H1 (cell line): ENCODE data around the gene RNASE2. TPM values are rescaled to one million over a fixed set of nuclear protein-coding genes. Genes with fewer than 3 reads are reported as not detected.

Experiments used
- CTCF ChIA-PET: fragments of 300-600 bp; sonication (Branson Sonifier 250); formaldehyde crosslinking; loops from one replicate; lab custom pipeline; 2021; ENCODE audit not compliant: partially characterized antibody; lab: Charles Lee
- POLR2A ChIA-PET: fragments of 300-600 bp; sonication (Branson Sonifier 250); formaldehyde crosslinking; loops from one replicate; lab custom pipeline; 2021; ENCODE audit warnings: inconsistent platforms; ENCODE audit not compliant: partially characterized antibody; lab: Charles Lee
- DNase-seq, 2 experiments: peaks; one replicate each; pipeline versions ENCODE4 v3.0.0 to v3.0.0-alpha.2; 2010 to 2022; ENCODE audit warnings: low spot score in 2 of 2, low read depth in 1 of 2, mixed read lengths in 1 of 2
- FAIRE-seq: peaks from 2 replicates; lab custom pipeline; 2011; peaks lifted over from hg19 to GRCh38; lab: Jason Lieb, UNC
- H2AFZ ChIP-seq: 2 replicates; pipeline ENCODE4 v1.8.1; 2012; ENCODE audit warnings: low read length, inconsistent platforms
- H2AK5ac ChIP-seq: 2 replicates; pipeline ENCODE4 v1.6.1; 2013; ENCODE audit warnings: low read depth, low read length
- H2BK120ac ChIP-seq: replicated peaks from 2 replicates; pipeline ENCODE3; 2013; ENCODE audit warnings: low read depth, low read length, inconsistent platforms
- H2BK12ac ChIP-seq: 2 replicates; pipeline ENCODE4 v1.6.1; 2013; ENCODE audit warnings: low read depth, low read length
- H2BK15ac ChIP-seq: 2 replicates; pipeline ENCODE4 v1.6.1; 2013; ENCODE audit warnings: low read length
- H2BK20ac ChIP-seq: 2 replicates; pipeline ENCODE4 v1.6.1; 2013; ENCODE audit warnings: low read length
- H2BK5ac ChIP-seq: 2 replicates; pipeline ENCODE4 v1.6.1; 2013; ENCODE audit warnings: low read depth, low read length
- H3K14ac ChIP-seq: 2 replicates; pipeline ENCODE4 v1.6.1; 2013; ENCODE audit warnings: inconsistent platforms; ENCODE audit not compliant: insufficient read length
- H3K18ac ChIP-seq: 2 replicates; pipeline ENCODE4 v1.6.1; 2013; ENCODE audit warnings: low read length; ENCODE audit errors: extremely low read depth
- H3K23ac ChIP-seq: 2 replicates; pipeline ENCODE4 v1.6.1; 2013; ENCODE audit warnings: inconsistent platforms; ENCODE audit not compliant: insufficient read length
- H3K23me2 ChIP-seq: 2 replicates; pipeline ENCODE4 v1.6.1; 2013; ENCODE audit warnings: low read depth, low read length
- H3K27ac ChIP-seq: 2 replicates; pipeline ENCODE4 v1.6.1; 2011; ENCODE audit warnings: low read depth, low read length, inconsistent platforms
- H3K27me3 ChIP-seq, 4 experiments: replicated peaks in 1 of 4; 1 replicate in 1 of 4; 2 replicates in 3 of 4; pipeline versions ENCODE4 v1.6.1 to v1.8.1; 2011 to 2013; ENCODE audit warnings: low read length in 3 of 4, mild to moderate bottlenecking in 3 of 4, inconsistent platforms in 2 of 4, mixed read lengths in 2 of 4, moderate library complexity in 1 of 4; ENCODE audit not compliant: control insufficient read depth in 3 of 4, insufficient read depth in 3 of 4; ENCODE audit errors: extremely low read depth in 1 of 4
- H3K36me3 ChIP-seq, 4 experiments: 2 replicates each; pipeline versions ENCODE4 v1.6.1 to v1.8.1; 2011 to 2013; ENCODE audit warnings: mild to moderate bottlenecking in 4 of 4, low read length in 3 of 4, moderate library complexity in 2 of 4, control low read depth in 1 of 4, inconsistent platforms in 1 of 4; ENCODE audit not compliant: insufficient read depth in 4 of 4, control insufficient read depth in 2 of 4
- H3K4ac ChIP-seq: replicated peaks from 2 replicates; pipeline ENCODE3; 2013; ENCODE audit warnings: low read length, low read depth, mixed read lengths, inconsistent platforms; ENCODE audit not compliant: insufficient read length
- H3K4me1 ChIP-seq, 4 experiments: replicated peaks in 1 of 4; 1 replicate in 1 of 4; 2 replicates in 3 of 4; pipeline versions ENCODE4 v1.6.1 to v1.8.1; 2011 to 2013; ENCODE audit warnings: low read length in 3 of 4, inconsistent platforms in 2 of 4, mixed read lengths in 1 of 4; ENCODE audit not compliant: insufficient read depth in 4 of 4, control insufficient read depth in 3 of 4
- H3K4me2 ChIP-seq, 2 experiments: 2 replicates each; pipeline versions ENCODE4 v1.6.1 to v1.8.1; 2011 to 2013; ENCODE audit warnings: low read depth in 2 of 2, low read length in 2 of 2, control low read depth in 1 of 2, inconsistent platforms in 1 of 2, mild to moderate bottlenecking in 1 of 2; ENCODE audit not compliant: insufficient read depth in 1 of 2
- H3K4me3 ChIP-seq, 4 experiments: fragments of 200-600, 300-600 bp in 1 of 4; sonication (generic), shearing (Covaris generic), sonication (Bioruptor Twin) in 1 of 4; 2 replicates each; pipeline versions ENCODE4 v1.5.1 to v1.8.1; 2011 to 2016; ENCODE audit warnings: low read length in 4 of 4, low read depth in 3 of 4, control low read depth in 2 of 4, inconsistent platforms in 2 of 4, mild to moderate bottlenecking in 2 of 4, mixed read lengths in 1 of 4, moderate library complexity in 1 of 4; ENCODE audit not compliant: insufficient read depth in 2 of 4; ENCODE audit errors: extremely low read depth in 1 of 4
- H3K56ac ChIP-seq: replicated peaks from 2 replicates; pipeline ENCODE3; 2013; ENCODE audit warnings: low read depth, mild to moderate bottlenecking, mixed read lengths, low read length, inconsistent platforms; ENCODE audit not compliant: insufficient read length
- H3K79me1 ChIP-seq: 2 replicates; pipeline ENCODE4 v1.6.1; 2013; ENCODE audit warnings: low read depth, low read length, control low read depth
- H3K79me2 ChIP-seq, 2 experiments: 2 replicates each; pipeline versions ENCODE4 v1.6.1 to v1.8.1; 2012 to 2013; ENCODE audit warnings: low read length in 2 of 2, mild to moderate bottlenecking in 2 of 2, inconsistent platforms in 1 of 2; ENCODE audit not compliant: insufficient read depth in 2 of 2, control insufficient read depth in 1 of 2
- H3K9ac ChIP-seq, 4 experiments: replicated peaks in 1 of 4; 1 replicate in 1 of 4; 2 replicates in 3 of 4; pipeline versions ENCODE4 v1.6.1 to v1.8.1; 2011 to 2013; ENCODE audit warnings: low read depth in 3 of 4, low read length in 3 of 4, control low read depth in 2 of 4, mild to moderate bottlenecking in 2 of 4, moderate library complexity in 2 of 4, inconsistent platforms in 1 of 4; ENCODE audit errors: extremely low read depth in 1 of 4
- H3K9me3 ChIP-seq, 2 experiments: 2 replicates each; pipeline versions ENCODE4 v1.6.1 to v1.8.1; 2012 to 2013; ENCODE audit warnings: mild to moderate bottlenecking in 2 of 2, moderate library complexity in 2 of 2, control low read depth in 1 of 2, inconsistent platforms in 1 of 2, low read depth in 1 of 2, low read length in 1 of 2, mixed read lengths in 1 of 2; ENCODE audit not compliant: insufficient read depth in 2 of 2
- H4K20me1 ChIP-seq, 2 experiments: replicated peaks in 1 of 2; 2 replicates each; pipeline versions ENCODE3 to v1.8.1; 2011 to 2013; ENCODE audit warnings: inconsistent platforms in 2 of 2, low read length in 2 of 2, mild to moderate bottlenecking in 1 of 2; ENCODE audit not compliant: insufficient read depth in 2 of 2, control insufficient read depth in 1 of 2
- H4K5ac ChIP-seq: 2 replicates; pipeline ENCODE4 v1.6.1; 2013; ENCODE audit warnings: low read length, low read depth, mixed read lengths, inconsistent platforms; ENCODE audit not compliant: insufficient read length
- H4K8ac ChIP-seq: 2 replicates; pipeline ENCODE4 v1.8.0; 2013; ENCODE audit warnings: mild to moderate bottlenecking, moderate library complexity, low read length, inconsistent platforms; ENCODE audit not compliant: insufficient read depth; ENCODE audit errors: extremely low read depth
- H4K91ac ChIP-seq: replicated peaks from 2 replicates; pipeline ENCODE3; 2013; ENCODE audit warnings: low read length, mixed read lengths, inconsistent platforms; ENCODE audit not compliant: insufficient read length
- ASH2L ChIP-seq: fragments of 200-600, 300-600 bp; sonication (generic); IDR thresholded peaks from one replicate; pipeline ENCODE4 v1.7.1; 2017; ENCODE audit warnings: low read length
- CBX5 ChIP-seq: fragments of 300-800, 300-1000 bp; sonication (generic); IDR thresholded peaks from 2 replicates; pipeline ENCODE4 v1.7.1; 2016; ENCODE audit warnings: antibody characterized with exemption, low read length, low read depth
- CEBPB ChIP-seq: IDR thresholded peaks from 2 replicates; pipeline ENCODE4 v1.6.1; 2012; ENCODE audit warnings: low read depth, low read length
- whole genome bisulfite sequencing, 2 experiments: shearing (Covaris generic) in 1 of 2; methylation state at CpG; one replicate each; pipeline versions ENCODE4 v1.1.6 to v1.1.7; 2013 to 2015; ENCODE audit warnings: low lambda C conversion rate in 2 of 2, mixed read lengths in 2 of 2, inconsistent platforms in 1 of 2, low coverage in 1 of 2, missing lambda C conversion rate in 1 of 2; ENCODE audit not compliant: insufficient replicate concordance in 2 of 2, insufficient coverage in 1 of 2, insufficient read length in 1 of 2; ENCODE audit errors: extremely low coverage in 1 of 2, missing lambda C conversion rate in 1 of 2; 5-methylcytosine and 5-hydroxymethylcytosine counted together
- polyA plus RNA-seq, 7 experiments: library from polyadenylated mRNA; depleted of rRNA in 3 of 7; stranded (reverse) in 5 of 7; unstranded in 2 of 7; fragments of >200 nt in 5 of 7; fragments of 200-250 nt in 2 of 7; gene quantifications; 1 replicate in 5 of 7; 2 replicates in 1 of 7; 4 replicates in 1 of 7; pipeline versions ENCODE4 v1.2.1 to v1.2.3, GENCODE V29; 2011 to 2013; ENCODE audit warnings: missing spikeins in 2 of 7, mixed read lengths in 2 of 7
- total RNA-seq: library from RNA; stranded (reverse); fragmentation: NEBNext Ultra II Directional; extraction: Animal tissue kit (Norgen Biotek cat#: 25700); gene quantifications from 2 replicates; pipeline ENCODE4 v1.2.1, GENCODE V29; 2021

The RNASE2 gene
- total and polyA plus RNA-seq, 2 of the 8 experiments (the other 6 are each of a cell fraction or from before 2014, with no cell fraction given) = not detected

GRCh38 chr14:20986811-20987210 lies 31.5 kb downstream of the RNASE2 start:
- DNase-seq (no peak), FAIRE-seq (no peak)
- no peak overlapping the region for H3K4ac ChIP-seq
- H3K79me1 ChIP-seq = no peaks in the 10 kb centered on the region
- peaks cover 4% of the 10 kb centered on the region; the same call in 1 of the 2 replicates for H3K23me2 ChIP-seq
- no peak overlapping the region for H2BK20ac ChIP-seq
- no peaks in the 10 kb centered on the region; a peak in 1 of 7 replicates for H3K27me3 ChIP-seq
- H2AFZ ChIP-seq = no peak overlapping the region
- peaks cover 2 to 4% (median 4%) of the 10 kb centered on the region in 4 experiments; a peak in 3 of 7 replicates for H3K4me1 ChIP-seq
- H4K91ac ChIP-seq = no peak overlapping the region
- peaks cover 0 to under 1% (median 0%) of the 10 kb centered on the region in 4 experiments; a peak in 2 of 8 replicates for H3K36me3 ChIP-seq
- H3K23ac ChIP-seq = no peak overlapping the region
- POLR2A ChIA-PET = no interaction called here
- no peak overlapping the region for H2BK15ac ChIP-seq
- no peak overlapping the region for H3K56ac ChIP-seq
- H2BK120ac ChIP-seq = no peak overlapping the region
- TF ChIP-seq ASH2L (no peak), CEBPB (no peak), CBX5 (no peak)
- H3K18ac ChIP-seq = no peak overlapping the region
- no peak overlapping the region for H3K27ac ChIP-seq
- H4K8ac ChIP-seq = no peak overlapping the region
- H3K4me3 ChIP-seq = no peak overlapping the region
- H2AK5ac ChIP-seq = no peak overlapping the region
- H2BK5ac ChIP-seq = no peak overlapping the region
- 73% methylated on average over 2 of the region's 2 CpGs; no CpG with 5 or more reads in 1 of the 2 experiments for WGBS, 2 experiments
- H3K9ac ChIP-seq = no peak overlapping the region
- H3K9me3 ChIP-seq = no peaks in the 10 kb centered on the region
- no peak overlapping the region for H3K14ac ChIP-seq
- H3K4me2 ChIP-seq = no peak overlapping the region
- peaks cover 0 to 18% of the 10 kb centered on the region in 2 experiments; a peak in 2 of 4 replicates for H3K79me2 ChIP-seq
- H4K20me1 ChIP-seq = peaks cover 0 to 3% of the 10 kb centered on the region in 2 experiments
- no peak overlapping the region for H2BK12ac ChIP-seq
- CTCF ChIA-PET = interaction anchor here (1.6 kb wide), 1 partner anchor 15 kb away, joined by 3 read pairs; no protein-coding TSS in a partner anchor
- no peak overlapping the region for H4K5ac ChIP-seq
